H1 (cell line): ENCODE data around the gene ATP13A3. TPM values are rescaled to one million over a fixed set of nuclear protein-coding genes. Genes with fewer than 3 reads are reported as not detected.

Experiments
- CTCF ChIA-PET: fragments of 300-600 bp; sonication (Branson Sonifier 250); formaldehyde crosslinking; loops from one replicate; lab custom pipeline; 2021; ENCODE audit not compliant: partially characterized antibody; lab: Charles Lee
- POLR2A ChIA-PET: fragments of 300-600 bp; sonication (Branson Sonifier 250); formaldehyde crosslinking; loops from one replicate; lab custom pipeline; 2021; ENCODE audit warnings: inconsistent platforms; ENCODE audit not compliant: partially characterized antibody; lab: Charles Lee
- DNase-seq, 2 experiments: peaks; one replicate each; pipeline versions ENCODE4 v3.0.0 to v3.0.0-alpha.2; 2010 to 2022; ENCODE audit warnings: low spot score in 2 of 2, low read depth in 1 of 2, mixed read lengths in 1 of 2
- FAIRE-seq: peaks from 2 replicates; lab custom pipeline; 2011; peaks lifted over from hg19 to GRCh38; lab: Jason Lieb, UNC
- H2AFZ ChIP-seq: 2 replicates; pipeline ENCODE4 v1.8.1; 2012; ENCODE audit warnings: low read length, inconsistent platforms
- H2AK5ac ChIP-seq: 2 replicates; pipeline ENCODE4 v1.6.1; 2013; ENCODE audit warnings: low read depth, low read length
- H2BK120ac ChIP-seq: replicated peaks from 2 replicates; pipeline ENCODE3; 2013; ENCODE audit warnings: low read depth, low read length, inconsistent platforms
- H2BK12ac ChIP-seq: 2 replicates; pipeline ENCODE4 v1.6.1; 2013; ENCODE audit warnings: low read depth, low read length
- H2BK15ac ChIP-seq: 2 replicates; pipeline ENCODE4 v1.6.1; 2013; ENCODE audit warnings: low read length
- H2BK20ac ChIP-seq: 2 replicates; pipeline ENCODE4 v1.6.1; 2013; ENCODE audit warnings: low read length
- H2BK5ac ChIP-seq: 2 replicates; pipeline ENCODE4 v1.6.1; 2013; ENCODE audit warnings: low read depth, low read length
- H3K14ac ChIP-seq: 2 replicates; pipeline ENCODE4 v1.6.1; 2013; ENCODE audit warnings: inconsistent platforms; ENCODE audit not compliant: insufficient read length
- H3K18ac ChIP-seq: 2 replicates; pipeline ENCODE4 v1.6.1; 2013; ENCODE audit warnings: low read length; ENCODE audit errors: extremely low read depth
- H3K23ac ChIP-seq: 2 replicates; pipeline ENCODE4 v1.6.1; 2013; ENCODE audit warnings: inconsistent platforms; ENCODE audit not compliant: insufficient read length
- H3K23me2 ChIP-seq: 2 replicates; pipeline ENCODE4 v1.6.1; 2013; ENCODE audit warnings: low read depth, low read length
- H3K27ac ChIP-seq: 2 replicates; pipeline ENCODE4 v1.6.1; 2011; ENCODE audit warnings: low read depth, low read length, inconsistent platforms
- H3K27me3 ChIP-seq, 4 experiments: replicated peaks in 1 of 4; 1 replicate in 1 of 4; 2 replicates in 3 of 4; pipeline versions ENCODE4 v1.6.1 to v1.8.1; 2011 to 2013; ENCODE audit warnings: low read length in 3 of 4, mild to moderate bottlenecking in 3 of 4, inconsistent platforms in 2 of 4, mixed read lengths in 2 of 4, moderate library complexity in 1 of 4; ENCODE audit not compliant: control insufficient read depth in 3 of 4, insufficient read depth in 3 of 4; ENCODE audit errors: extremely low read depth in 1 of 4
- H3K36me3 ChIP-seq, 4 experiments: 2 replicates each; pipeline versions ENCODE4 v1.6.1 to v1.8.1; 2011 to 2013; ENCODE audit warnings: mild to moderate bottlenecking in 4 of 4, low read length in 3 of 4, moderate library complexity in 2 of 4, control low read depth in 1 of 4, inconsistent platforms in 1 of 4; ENCODE audit not compliant: insufficient read depth in 4 of 4, control insufficient read depth in 2 of 4
- H3K4ac ChIP-seq: replicated peaks from 2 replicates; pipeline ENCODE3; 2013; ENCODE audit warnings: low read length, low read depth, mixed read lengths, inconsistent platforms; ENCODE audit not compliant: insufficient read length
- H3K4me1 ChIP-seq, 4 experiments: replicated peaks in 1 of 4; 1 replicate in 1 of 4; 2 replicates in 3 of 4; pipeline versions ENCODE4 v1.6.1 to v1.8.1; 2011 to 2013; ENCODE audit warnings: low read length in 3 of 4, inconsistent platforms in 2 of 4, mixed read lengths in 1 of 4; ENCODE audit not compliant: insufficient read depth in 4 of 4, control insufficient read depth in 3 of 4
- H3K4me2 ChIP-seq, 2 experiments: 2 replicates each; pipeline versions ENCODE4 v1.6.1 to v1.8.1; 2011 to 2013; ENCODE audit warnings: low read depth in 2 of 2, low read length in 2 of 2, control low read depth in 1 of 2, inconsistent platforms in 1 of 2, mild to moderate bottlenecking in 1 of 2; ENCODE audit not compliant: insufficient read depth in 1 of 2
- H3K4me3 ChIP-seq, 4 experiments: fragments of 200-600, 300-600 bp in 1 of 4; sonication (generic), shearing (Covaris generic), sonication (Bioruptor Twin) in 1 of 4; 2 replicates each; pipeline versions ENCODE4 v1.5.1 to v1.8.1; 2011 to 2016; ENCODE audit warnings: low read length in 4 of 4, low read depth in 3 of 4, control low read depth in 2 of 4, inconsistent platforms in 2 of 4, mild to moderate bottlenecking in 2 of 4, mixed read lengths in 1 of 4, moderate library complexity in 1 of 4; ENCODE audit not compliant: insufficient read depth in 2 of 4; ENCODE audit errors: extremely low read depth in 1 of 4
- H3K56ac ChIP-seq: replicated peaks from 2 replicates; pipeline ENCODE3; 2013; ENCODE audit warnings: low read depth, mild to moderate bottlenecking, mixed read lengths, low read length, inconsistent platforms; ENCODE audit not compliant: insufficient read length
- H3K79me1 ChIP-seq: 2 replicates; pipeline ENCODE4 v1.6.1; 2013; ENCODE audit warnings: low read depth, low read length, control low read depth
- H3K79me2 ChIP-seq, 2 experiments: 2 replicates each; pipeline versions ENCODE4 v1.6.1 to v1.8.1; 2012 to 2013; ENCODE audit warnings: low read length in 2 of 2, mild to moderate bottlenecking in 2 of 2, inconsistent platforms in 1 of 2; ENCODE audit not compliant: insufficient read depth in 2 of 2, control insufficient read depth in 1 of 2
- H3K9ac ChIP-seq, 4 experiments: replicated peaks in 1 of 4; 1 replicate in 1 of 4; 2 replicates in 3 of 4; pipeline versions ENCODE4 v1.6.1 to v1.8.1; 2011 to 2013; ENCODE audit warnings: low read depth in 3 of 4, low read length in 3 of 4, control low read depth in 2 of 4, mild to moderate bottlenecking in 2 of 4, moderate library complexity in 2 of 4, inconsistent platforms in 1 of 4; ENCODE audit errors: extremely low read depth in 1 of 4
- H3K9me3 ChIP-seq, 2 experiments: 2 replicates each; pipeline versions ENCODE4 v1.6.1 to v1.8.1; 2012 to 2013; ENCODE audit warnings: mild to moderate bottlenecking in 2 of 2, moderate library complexity in 2 of 2, control low read depth in 1 of 2, inconsistent platforms in 1 of 2, low read depth in 1 of 2, low read length in 1 of 2, mixed read lengths in 1 of 2; ENCODE audit not compliant: insufficient read depth in 2 of 2
- H4K20me1 ChIP-seq, 2 experiments: replicated peaks in 1 of 2; 2 replicates each; pipeline versions ENCODE3 to v1.8.1; 2011 to 2013; ENCODE audit warnings: inconsistent platforms in 2 of 2, low read length in 2 of 2, mild to moderate bottlenecking in 1 of 2; ENCODE audit not compliant: insufficient read depth in 2 of 2, control insufficient read depth in 1 of 2
- H4K5ac ChIP-seq: 2 replicates; pipeline ENCODE4 v1.6.1; 2013; ENCODE audit warnings: low read length, low read depth, mixed read lengths, inconsistent platforms; ENCODE audit not compliant: insufficient read length
- H4K8ac ChIP-seq: 2 replicates; pipeline ENCODE4 v1.8.0; 2013; ENCODE audit warnings: mild to moderate bottlenecking, moderate library complexity, low read length, inconsistent platforms; ENCODE audit not compliant: insufficient read depth; ENCODE audit errors: extremely low read depth
- H4K91ac ChIP-seq: replicated peaks from 2 replicates; pipeline ENCODE3; 2013; ENCODE audit warnings: low read length, mixed read lengths, inconsistent platforms; ENCODE audit not compliant: insufficient read length
- ASH2L ChIP-seq: fragments of 200-600, 300-600 bp; sonication (generic); IDR thresholded peaks from one replicate; pipeline ENCODE4 v1.7.1; 2017; ENCODE audit warnings: low read length
- CBX5 ChIP-seq: fragments of 300-800, 300-1000 bp; sonication (generic); IDR thresholded peaks from 2 replicates; pipeline ENCODE4 v1.7.1; 2016; ENCODE audit warnings: antibody characterized with exemption, low read length, low read depth
- EZH2 ChIP-seq: fragments of 200-600 bp; sonication (generic); IDR thresholded peaks from 2 replicates; pipeline ENCODE4 v1.7.1; 2012; ENCODE audit warnings: low read depth, mild to moderate bottlenecking, moderate library complexity, low read length, inconsistent platforms; ENCODE audit not compliant: severe bottlenecking
- HDAC2 ChIP-seq, 2 experiments: fragments of 300-600 bp in 1 of 2; sonication (generic) in 1 of 2; IDR thresholded peaks; 2 replicates each; pipeline ENCODE4 v1.6.1; 2011 to 2012; ENCODE audit warnings: low read depth in 2 of 2, low read length in 2 of 2, mild to moderate bottlenecking in 2 of 2, moderate library complexity in 2 of 2, borderline replicate concordance in 1 of 2, inconsistent platforms in 1 of 2
- POLR2AphosphoS5 ChIP-seq: IDR thresholded peaks from 2 replicates; pipeline ENCODE4 v1.6.1; 2011; ENCODE audit warnings: low read depth, low read length
- SP1 ChIP-seq: IDR thresholded peaks from 2 replicates; pipeline ENCODE4 v1.6.1; 2011; ENCODE audit warnings: low read depth, low read length
- TAF7 ChIP-seq: optimal IDR thresholded peaks from 2 replicates; pipeline ENCODE3; 2011; ENCODE audit warnings: low read depth, mild to moderate bottlenecking, inconsistent platforms, low read length, moderate library complexity, borderline replicate concordance
- TEAD4 ChIP-seq: IDR thresholded peaks from 2 replicates; pipeline ENCODE4 v1.6.1; 2012; ENCODE audit warnings: low read depth, low read length, inconsistent platforms, mixed read lengths
- WGBS, 2 experiments: shearing (Covaris generic) in 1 of 2; methylation state at CpG; one replicate each; pipeline versions ENCODE4 v1.1.6 to v1.1.7; 2013 to 2015; ENCODE audit warnings: low lambda C conversion rate in 2 of 2, mixed read lengths in 2 of 2, inconsistent platforms in 1 of 2, low coverage in 1 of 2, missing lambda C conversion rate in 1 of 2; ENCODE audit not compliant: insufficient replicate concordance in 2 of 2, insufficient coverage in 1 of 2, insufficient read length in 1 of 2; ENCODE audit errors: extremely low coverage in 1 of 2, missing lambda C conversion rate in 1 of 2; 5-methylcytosine and 5-hydroxymethylcytosine counted together
- polyA plus RNA-seq, 7 experiments: library from polyadenylated mRNA; depleted of rRNA in 3 of 7; stranded (reverse) in 5 of 7; unstranded in 2 of 7; fragments of >200 nt in 5 of 7; fragments of 200-250 nt in 2 of 7; gene quantifications; 1 replicate in 5 of 7; 2 replicates in 1 of 7; 4 replicates in 1 of 7; pipeline versions ENCODE4 v1.2.1 to v1.2.3, GENCODE V29; 2011 to 2013; ENCODE audit warnings: missing spikeins in 2 of 7, mixed read lengths in 2 of 7
- total RNA-seq: library from RNA; stranded (reverse); fragmentation: NEBNext Ultra II Directional; extraction: Animal tissue kit (Norgen Biotek cat#: 25700); gene quantifications from 2 replicates; pipeline ENCODE4 v1.2.1, GENCODE V29; 2021
- TF ChIP-seq, protein P1 (sequence below), 3 experiments: IDR thresholded peaks; 1 replicate in 2 of 3; 2 replicates in 1 of 3; pipeline versions ENCODE4 v1.5.1 to v1.6.1; 2011; ENCODE audit warnings: low read length in 3 of 3, mild to moderate bottlenecking in 3 of 3, inconsistent platforms in 2 of 3, low read depth in 1 of 3, moderate library complexity in 1 of 3; ENCODE audit not compliant: insufficient read depth in 1 of 3; ENCODE audit errors: control extremely low read depth in 1 of 3

Gene ATP13A3
- total and polyA plus RNA-seq, 2 of the 8 experiments (the other 6 are each of a cell fraction or from before 2014, with no cell fraction given), result 18.6 to 92.2 TPM

DNA sequence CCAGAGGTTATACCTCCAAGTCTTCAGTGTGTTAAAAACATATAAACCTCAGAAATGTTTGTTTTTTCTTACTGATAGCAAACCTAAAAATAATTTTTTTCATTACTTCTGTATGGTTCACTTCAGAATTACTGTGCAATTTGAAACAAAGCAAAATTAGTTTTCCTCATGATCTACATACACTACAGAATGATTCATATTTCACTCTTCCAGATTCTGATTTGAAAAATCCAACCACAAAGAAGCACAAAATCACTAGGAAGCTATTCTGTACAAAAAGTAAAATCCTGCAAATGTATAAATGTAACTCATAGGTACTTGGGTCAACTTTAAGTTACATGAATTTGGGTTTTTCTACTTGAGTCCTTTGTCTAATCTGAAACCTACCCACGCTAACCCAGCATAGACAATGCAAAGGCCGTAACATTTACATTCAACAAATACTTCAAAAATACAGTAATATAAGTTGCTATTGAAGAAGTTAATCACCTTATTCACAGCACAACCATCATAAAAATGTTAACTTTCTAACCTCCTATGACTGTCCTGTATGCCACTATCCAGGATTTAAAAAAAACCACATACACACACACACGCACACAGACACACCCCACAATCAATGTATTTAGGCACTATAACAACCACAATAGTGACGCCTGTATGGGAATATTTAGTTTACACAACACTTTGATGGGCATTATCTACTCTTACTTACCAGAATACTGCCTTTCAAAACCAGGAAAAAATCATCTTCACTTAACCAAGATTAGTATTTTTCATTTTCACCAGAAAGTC, 11.5 kb downstream of the ATP13A3 start:
- Histone ChIP-seq H2BK12ac (no peak overlapping the region), H3K23me2 (no peaks in the 10 kb centered on the region), H3K79me2 (peaks cover 0 to 99% of the 10 kb centered on the region in 2 experiments), H2BK20ac (no peak overlapping the region), H2BK15ac (no peak overlapping the region), H3K4me1 (peaks cover 0 to 5% (median 1%) of the 10 kb centered on the region in 4 experiments; a peak in 3 of 7 replicates), H3K9ac (no peak overlapping the region), H4K8ac (no peak overlapping the region), H2AK5ac (no peak overlapping the region), H4K20me1 (peaks cover 12 to 15% of the 10 kb centered on the region in 2 experiments), H4K91ac (no peak overlapping the region), H3K9me3 (no peaks in the 10 kb centered on the region), H2BK120ac (no peak overlapping the region), H3K56ac (no peak overlapping the region), H4K5ac (no peak overlapping the region), H3K79me1 (no peaks in the 10 kb centered on the region; the same call in 1 of the 2 replicates), H3K4me2 (no peak overlapping the region), H3K18ac (no peak overlapping the region), H3K27me3 (no peaks in the 10 kb centered on the region), H3K4me3 (no peak overlapping the region), H2BK5ac (no peak overlapping the region), H3K4ac (no peak overlapping the region), H3K27ac (no peak overlapping the region), H3K36me3 (peaks cover 0 to 4% (median 2%) of the 10 kb centered on the region in 4 experiments; a peak in 2 of 8 replicates), H3K14ac (no peak overlapping the region), H3K23ac (no peak overlapping the region), H2AFZ (no peak overlapping the region)
- ChIA-PET CTCF (interaction anchor here (0.6 to 6.1 kb wide), 11 partner anchors 9 to 119 kb away, joined by 3 to 50 read pairs (median 5); no protein-coding TSS in a partner anchor), POLR2A (interaction anchor here (1.9 to 2.8 kb wide), 3 partner anchors 8 to 108 kb away, joined by 5 to 8 read pairs (median 6); no protein-coding TSS in a partner anchor)
- FAIRE-seq, result no peak
- no peak for DNase-seq
- 88% methylated on average over 4 of the region's 4 CpGs; no CpG with 5 or more reads in 1 of the 2 experiments for WGBS, 2 experiments
- TF ChIP-seq SP1 (no peak), CBX5 (no peak), ASH2L (no peak), TEAD4 (no peak), TAF7 (no peak), POLR2AphosphoS5 (no peak), HDAC2 (IDR thresholded peaks at IDR 0.05; ENCODE audit: borderline replicate concordance in 1 of 2, low read depth in 2 of 2, low read length in 2 of 2) (no peak), EZH2 (no peak)
- TF ChIP-seq, protein P1, sequence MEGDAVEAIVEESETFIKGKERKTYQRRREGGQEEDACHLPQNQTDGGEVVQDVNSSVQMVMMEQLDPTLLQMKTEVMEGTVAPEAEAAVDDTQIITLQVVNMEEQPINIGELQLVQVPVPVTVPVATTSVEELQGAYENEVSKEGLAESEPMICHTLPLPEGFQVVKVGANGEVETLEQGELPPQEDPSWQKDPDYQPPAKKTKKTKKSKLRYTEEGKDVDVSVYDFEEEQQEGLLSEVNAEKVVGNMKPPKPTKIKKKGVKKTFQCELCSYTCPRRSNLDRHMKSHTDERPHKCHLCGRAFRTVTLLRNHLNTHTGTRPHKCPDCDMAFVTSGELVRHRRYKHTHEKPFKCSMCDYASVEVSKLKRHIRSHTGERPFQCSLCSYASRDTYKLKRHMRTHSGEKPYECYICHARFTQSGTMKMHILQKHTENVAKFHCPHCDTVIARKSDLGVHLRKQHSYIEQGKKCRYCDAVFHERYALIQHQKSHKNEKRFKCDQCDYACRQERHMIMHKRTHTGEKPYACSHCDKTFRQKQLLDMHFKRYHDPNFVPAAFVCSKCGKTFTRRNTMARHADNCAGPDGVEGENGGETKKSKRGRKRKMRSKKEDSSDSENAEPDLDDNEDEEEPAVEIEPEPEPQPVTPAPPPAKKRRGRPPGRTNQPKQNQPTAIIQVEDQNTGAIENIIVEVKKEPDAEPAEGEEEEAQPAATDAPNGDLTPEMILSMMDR (IDR thresholded peaks at IDR 0.05; ENCODE audit: control extremely low read depth in 1 of 3, insufficient read depth in 1 of 3, low read depth in 1 of 3, low read length in 3 of 3), result no peak
